SU-DHL-6 (cell line): ENCODE measurements around the gene RAI1.

Experiments
- H2AFZ ChIP-seq: fragments of 200-600 bp; sonication (generic); 2 replicates; pipeline ENCODE4 v1.6.1; 2014; ENCODE audit warnings: low read depth, mild to moderate bottlenecking, moderate library complexity, mixed read lengths, antibody characterized with exemption, low read length; ENCODE audit not compliant: severe bottlenecking
- H3F3A ChIP-seq: fragments of 200-600 bp; shearing (Covaris generic); 2 replicates; pipeline ENCODE4 v1.6.0; 2016; ENCODE audit warnings: antibody characterized with exemption, mild to moderate bottlenecking; ENCODE audit not compliant: insufficient read depth
- H3K27ac ChIP-seq: fragments of 200-600 bp; sonication (generic); 2 replicates; pipeline ENCODE4 v1.5.1; 2016; ENCODE audit warnings: low read depth, mild to moderate bottlenecking, low read length, moderate library complexity, mixed read lengths
- H3K27me3 ChIP-seq: fragments of 200-600 bp; sonication (generic), shearing (Covaris generic); 2 replicates; pipeline ENCODE4 v1.6.0; 2014; ENCODE audit warnings: mild to moderate bottlenecking, low read length
- H3K36me3 ChIP-seq: fragments of 200-600 bp; sonication (generic); 2 replicates; pipeline ENCODE4 v1.6.1; 2014; ENCODE audit warnings: mild to moderate bottlenecking, low read length, mixed read lengths
- H3K4me2 ChIP-seq: fragments of 300-600, 200-600 bp; shearing (Covaris generic), sonication (generic); 2 replicates; pipeline ENCODE4 v1.6.0; 2014; ENCODE audit warnings: low read length, low read depth, mild to moderate bottlenecking; ENCODE audit not compliant: poor library complexity, severe bottlenecking
- H3K4me3 ChIP-seq: fragments of 200-600 bp; sonication (generic); 2 replicates; pipeline ENCODE4 v1.5.1; 2014; ENCODE audit warnings: antibody characterized with exemption, low read length, mild to moderate bottlenecking, mixed read lengths; ENCODE audit not compliant: insufficient read depth, poor library complexity, severe bottlenecking
- H3K79me2 ChIP-seq: fragments of 200-600 bp; sonication (generic); 2 replicates; pipeline ENCODE4 v1.6.1; 2014; ENCODE audit warnings: mild to moderate bottlenecking, low read length, moderate library complexity; ENCODE audit not compliant: insufficient read depth
- H3K9ac ChIP-seq: fragments of 200-600 bp; sonication (generic); 2 replicates; pipeline ENCODE4 v1.7.0; 2014; ENCODE audit warnings: mild to moderate bottlenecking, low read length
- H3K9me2 ChIP-seq: fragments of 200-600 bp; sonication (generic); replicated peaks from 2 replicates; pipeline ENCODE4 v1.6.1; 2014; ENCODE audit warnings: low read length; ENCODE audit not compliant: insufficient read depth
- H3K9me3 ChIP-seq: fragments of 200-600 bp; sonication (generic); 2 replicates; pipeline ENCODE4 v1.6.1; 2014; ENCODE audit warnings: low read length, mixed read lengths; ENCODE audit not compliant: insufficient read depth
- H4K20me1 ChIP-seq: fragments of 200-600 bp; sonication (generic); 2 replicates; pipeline ENCODE4 v1.6.1; 2014; ENCODE audit warnings: low read depth, mild to moderate bottlenecking, antibody characterized with exemption, low read length, moderate library complexity, mixed read lengths
- EZH2phosphoT487 ChIP-seq: fragments of 200-600 bp; sonication (generic), shearing (Covaris generic); conservative IDR thresholded peaks from 2 replicates; pipeline ENCODE4 v1.6.1; 2018; ENCODE audit warnings: mild to moderate bottlenecking, antibody characterized with exemption, low read length, moderate library complexity, mixed read lengths
- TF ChIP-seq, protein P1 (sequence below): fragments of 200-600 bp; sonication (generic); IDR thresholded peaks from one replicate; pipeline ENCODE4 v1.5.1; 2017; ENCODE audit warnings: antibody characterized with exemption, mild to moderate bottlenecking, low read length, moderate library complexity; ENCODE audit not compliant: insufficient read depth, poor library complexity, severe bottlenecking

The RAI1 gene

DNA sequence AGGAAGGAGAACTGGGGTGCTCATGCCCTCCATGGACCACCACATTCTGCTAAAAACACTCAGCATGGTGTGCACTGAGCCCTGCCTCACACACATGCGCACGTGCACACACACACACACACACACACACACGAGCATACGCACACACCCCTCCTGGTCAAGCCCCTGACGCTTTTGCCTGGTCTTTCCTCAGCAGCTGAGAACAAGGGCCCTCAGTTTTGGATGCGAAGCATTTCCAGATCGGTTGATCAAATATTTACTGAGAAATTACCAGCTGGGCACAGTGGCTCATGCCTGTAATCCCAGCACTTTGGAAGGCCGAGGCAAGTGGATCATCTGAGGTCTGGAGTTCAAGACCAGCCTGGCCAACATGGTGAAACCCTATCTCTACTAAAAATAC is 20.1 kb upstream of the RAI1 start:
- H4K20me1 ChIP-seq = no peaks in the 10 kb centered on the region
- no peaks in the 10 kb centered on the region for H3K9me3 ChIP-seq
- H3K27me3 ChIP-seq = no peaks in the 10 kb centered on the region
- no peak overlapping the region for H3K9ac ChIP-seq
- H2AFZ ChIP-seq = no peak overlapping the region
- no peaks in the 10 kb centered on the region for H3K79me2 ChIP-seq
- H3K36me3 ChIP-seq = no peaks in the 10 kb centered on the region
- H3F3A ChIP-seq = no peaks in the 10 kb centered on the region; the same call in 1 of the 2 replicates
- TF ChIP-seq, protein P1, sequence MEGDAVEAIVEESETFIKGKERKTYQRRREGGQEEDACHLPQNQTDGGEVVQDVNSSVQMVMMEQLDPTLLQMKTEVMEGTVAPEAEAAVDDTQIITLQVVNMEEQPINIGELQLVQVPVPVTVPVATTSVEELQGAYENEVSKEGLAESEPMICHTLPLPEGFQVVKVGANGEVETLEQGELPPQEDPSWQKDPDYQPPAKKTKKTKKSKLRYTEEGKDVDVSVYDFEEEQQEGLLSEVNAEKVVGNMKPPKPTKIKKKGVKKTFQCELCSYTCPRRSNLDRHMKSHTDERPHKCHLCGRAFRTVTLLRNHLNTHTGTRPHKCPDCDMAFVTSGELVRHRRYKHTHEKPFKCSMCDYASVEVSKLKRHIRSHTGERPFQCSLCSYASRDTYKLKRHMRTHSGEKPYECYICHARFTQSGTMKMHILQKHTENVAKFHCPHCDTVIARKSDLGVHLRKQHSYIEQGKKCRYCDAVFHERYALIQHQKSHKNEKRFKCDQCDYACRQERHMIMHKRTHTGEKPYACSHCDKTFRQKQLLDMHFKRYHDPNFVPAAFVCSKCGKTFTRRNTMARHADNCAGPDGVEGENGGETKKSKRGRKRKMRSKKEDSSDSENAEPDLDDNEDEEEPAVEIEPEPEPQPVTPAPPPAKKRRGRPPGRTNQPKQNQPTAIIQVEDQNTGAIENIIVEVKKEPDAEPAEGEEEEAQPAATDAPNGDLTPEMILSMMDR = no peak
- TF ChIP-seq EZH2phosphoT487 = no peak
- H3K9me2 ChIP-seq = no peaks in the 10 kb centered on the region
- no peak overlapping the region for H3K4me2 ChIP-seq
- H3K27ac ChIP-seq = no peak overlapping the region
- H3K4me3 ChIP-seq = no peak overlapping the region

DNA sequence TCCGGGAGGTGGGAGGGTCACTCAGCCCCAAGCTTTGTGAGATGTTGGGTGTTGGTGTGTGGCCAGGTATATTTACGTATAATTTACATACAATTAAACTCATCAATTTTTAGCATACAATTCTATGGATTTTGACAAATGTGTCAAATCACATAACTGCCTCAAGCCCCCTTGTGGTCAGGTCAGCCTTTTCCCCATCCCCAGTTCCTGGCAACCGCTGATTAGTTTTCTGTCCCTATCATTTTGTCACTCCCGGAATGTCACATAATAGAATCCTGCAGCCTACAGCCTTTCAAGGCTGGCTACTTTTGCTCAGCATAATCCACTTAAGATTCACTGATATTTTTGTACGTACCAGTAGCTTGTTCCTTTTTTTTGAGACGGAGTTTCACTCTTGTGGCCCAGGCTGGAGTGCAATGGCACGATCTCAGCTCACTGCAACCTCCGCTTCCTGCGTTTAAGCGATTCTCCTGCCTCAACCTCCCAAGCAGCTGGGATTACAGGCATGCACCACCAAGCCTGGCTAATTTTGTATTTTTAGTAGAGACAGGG is 19.3 kb upstream of the RAI1 start:
- Histone ChIP-seq H3K4me3 (no peak overlapping the region), H4K20me1 (no peaks in the 10 kb centered on the region), H3K36me3 (no peaks in the 10 kb centered on the region), H3K79me2 (no peaks in the 10 kb centered on the region), H3K27me3 (no peaks in the 10 kb centered on the region), H2AFZ (no peak overlapping the region), H3K9me2 (no peaks in the 10 kb centered on the region), H3K9me3 (no peaks in the 10 kb centered on the region), H3F3A (no peaks in the 10 kb centered on the region; the same call in 1 of the 2 replicates), H3K27ac (no peak overlapping the region), H3K9ac (no peak overlapping the region), H3K4me2 (no peak overlapping the region)
- TF ChIP-seq, protein P1 = no peak
- no peak for TF ChIP-seq EZH2phosphoT487

DNA sequence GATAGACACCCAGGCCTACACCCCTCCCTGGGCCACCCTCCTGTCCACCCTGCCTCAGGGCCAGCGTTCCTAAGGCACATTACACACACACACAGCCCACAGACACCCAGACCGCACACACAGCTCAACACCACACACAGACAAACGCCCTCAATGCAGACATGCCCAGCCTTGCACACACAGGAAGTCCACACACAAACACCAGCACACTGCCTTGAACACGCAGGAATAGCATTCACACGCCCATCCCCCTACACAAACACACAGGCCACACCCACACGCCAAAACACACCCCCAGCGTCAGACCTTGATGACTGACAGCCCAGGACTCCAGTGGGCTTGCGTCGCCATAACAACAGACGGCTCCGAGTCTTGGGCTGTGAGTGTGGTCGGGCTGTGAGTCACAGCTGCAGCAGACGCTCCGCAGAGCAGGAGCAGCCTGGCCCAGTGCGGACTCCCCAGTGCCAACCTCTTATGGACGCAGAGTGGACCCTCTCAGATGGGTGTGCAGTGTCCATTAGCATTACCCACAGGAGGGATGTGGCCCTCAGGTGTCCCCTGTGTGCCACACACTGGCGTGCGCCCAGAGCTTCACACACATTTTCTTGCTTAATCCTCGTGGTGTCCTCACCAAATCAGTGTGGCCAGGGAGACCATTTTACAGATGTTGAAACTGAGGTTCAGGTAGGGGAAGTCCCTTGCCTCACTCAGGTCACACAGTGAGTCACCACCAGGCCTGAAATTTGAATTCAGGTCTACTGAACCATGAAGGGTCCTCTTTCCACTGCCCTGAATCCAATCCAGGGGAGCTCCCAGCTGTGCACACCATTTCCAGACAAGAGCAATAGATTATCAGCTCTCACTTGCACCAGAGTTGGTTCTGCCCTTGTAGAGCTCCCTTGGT is 17.8 kb upstream of the RAI1 start:
- TF ChIP-seq, protein P1 = no peak
- TF ChIP-seq EZH2phosphoT487 = no peak
- Histone ChIP-seq H2AFZ (no peak overlapping the region), H4K20me1 (no peaks in the 10 kb centered on the region), H3K9me2 (no peaks in the 10 kb centered on the region), H3K9ac (no peak overlapping the region), H3F3A (no peaks in the 10 kb centered on the region; the same call in 1 of the 2 replicates), H3K27me3 (no peaks in the 10 kb centered on the region), H3K4me3 (no peak overlapping the region), H3K36me3 (no peaks in the 10 kb centered on the region), H3K4me2 (peak overlapping the region; percentile 9), H3K27ac (0 out of 2 replicates have a peak overlapping the region, but pooled peaks have one; percentile 7), H3K9me3 (no peaks in the 10 kb centered on the region), H3K79me2 (no peaks in the 10 kb centered on the region)
